ENCODE results near the gene DTD1.

GRCh38 chr20:18738055-18738454 is 150.2 kb downstream of the DTD1 start:
- TF ChIP-seq ZXDB (tag by site-specific recombination; IDR thresholded peaks at IDR 0.05) (no peak), CTCF (tag by site-specific recombination; IDR thresholded peaks at IDR 0.05) (no peak), ATF2 (tag by site-specific recombination; IDR thresholded peaks at IDR 0.05; ENCODE audit: low read depth) (no peak)

All from HEK293 (cell line).